ENCODE results near the gene CDKN1B. TPM values are rescaled to one million over a fixed set of nuclear protein-coding genes. Genes with fewer than 3 reads are reported as not detected.

CDKN1B gene
- total and polyA plus RNA-seq, 3 donors from 2014 or later, result 59.2 to 98.9 (median 76.1) TPM

GRCh38 chr12:12770262-12770661, 53.1 kb downstream of the CDKN1B start:
- DNase-seq, result no peak
- no peak overlapping the region for H3K27ac ChIP-seq
- no peak overlapping the region for H3K4me3 ChIP-seq
- WGBS, 2 donors, result 93 to 98% methylated on average over 6 of the region's 6 CpGs
- no peaks in the 10 kb centered on the region for H3K36me3 ChIP-seq (ENCODE audit: low read depth, missing control alignments)
- intact Hi-C loops (cut with DNase I; ENCODE audit: low total_unique reads), result no loop called here
- no peaks in the 10 kb centered on the region for H3K9me3 ChIP-seq
- H3K27me3 ChIP-seq, result no peaks in the 10 kb centered on the region
- no peaks in the 10 kb centered on the region for H3K4me1 ChIP-seq
- TF ChIP-seq POLR2A (IDR thresholded peaks at IDR 0.05) (no peak), CTCF (IDR thresholded peaks at IDR 0.05) (no peak)

MicroRNAs encoded within 50 kb of the gene (microRNA counts, 767-probe panel; counts per million panel counts)
- microRNA hsa-miR-613, result 0 to 152 counts per million in 2 donors

Small RNA genes lying within 50 kb of the gene (microRNA-seq; reads per million reads assigned to microRNA genes)
- 0 reads per million in 2 donors for gene MIR613 (ENCODE audit: borderline number of aligned reads in 2 of 2, borderline replicate concordance in 1 of 2)

Small RNA genes lying within 50 kb of the gene (small RNA-seq; reads per million reads assigned to genes)
- 0 reads per million in 2 donors for gene MIR613

Other genes starting within 250 kb of the CDKN1B start
- 10 to 100 TPM; 42.1 to 48.6 TPM for gene DUSP16, start 154.5 kb upstream of the CDKN1B start, total RNA-seq
- gene DUSP16, start 154.5 kb upstream of the CDKN1B start, polyA plus RNA-seq (ENCODE audit: insufficient read depth, low read depth, low replicate concordance), result 22.5 TPM
- gene CREBL2, start 105.5 kb upstream of the CDKN1B start, total RNA-seq, result 10 to 100 TPM; 42.8 to 43.6 TPM
- 49.6 TPM for gene CREBL2, start 105.5 kb upstream of the CDKN1B start, polyA plus RNA-seq (ENCODE audit: insufficient read depth, low read depth, low replicate concordance)
- gene GPR19, start 21.2 kb upstream of the CDKN1B start, total RNA-seq, result 1 to 10 TPM; 2.1 to 2.9 TPM
- gene GPR19, start 21.2 kb upstream of the CDKN1B start, polyA plus RNA-seq (ENCODE audit: insufficient read depth, low read depth, low replicate concordance), result 4.1 TPM
- 1 to 10 TPM; 9.2 to 9.7 TPM for gene APOLD1, start 68.3 kb downstream of the CDKN1B start, total RNA-seq
- 8.2 TPM for gene APOLD1, start 68.3 kb downstream of the CDKN1B start, polyA plus RNA-seq (ENCODE audit: insufficient read depth, low read depth, low replicate concordance)
- gene DDX47, start 96.0 kb downstream of the CDKN1B start, total RNA-seq, result 10 to 100 TPM; 82.4 to 85.4 TPM
- 52.4 TPM for gene DDX47, start 96.0 kb downstream of the CDKN1B start, polyA plus RNA-seq (ENCODE audit: insufficient read depth, low read depth, low replicate concordance)
- 1 to 10 TPM; 1.9 to 2.7 TPM for gene GPRC5A, start 174.2 kb downstream of the CDKN1B start, total RNA-seq
- gene GPRC5A, start 174.2 kb downstream of the CDKN1B start, polyA plus RNA-seq (ENCODE audit: insufficient read depth, low read depth, low replicate concordance), result 2.8 TPM
- 1 to 10 TPM in 1 of 2 donors, under 1 TPM in 1; 0.68 to 4.0 TPM for gene GPRC5D, start 234.8 kb downstream of the CDKN1B start, total RNA-seq
- 5.5 TPM for gene GPRC5D, start 234.8 kb downstream of the CDKN1B start, polyA plus RNA-seq (ENCODE audit: insufficient read depth, low read depth, low replicate concordance)